HG02642 (cell line): ENCODE measurements around the gene RIT2.
"Not testable (repeated sequence)": the region's sequence is repeated elsewhere in the genome, so short reads cannot be mapped to it uniquely, and the experiment has no call there.

ENCODE experiments used
- ATAC-seq: cut with Tn5 transposase; IDR thresholded peaks from one replicate; pipeline ENCODE4 v1.9.1; 2021; ENCODE audit warnings: mild to moderate bottlenecking; ENCODE audit not compliant: unreplicated experiment, poor library complexity

RIT2 gene

DNA sequence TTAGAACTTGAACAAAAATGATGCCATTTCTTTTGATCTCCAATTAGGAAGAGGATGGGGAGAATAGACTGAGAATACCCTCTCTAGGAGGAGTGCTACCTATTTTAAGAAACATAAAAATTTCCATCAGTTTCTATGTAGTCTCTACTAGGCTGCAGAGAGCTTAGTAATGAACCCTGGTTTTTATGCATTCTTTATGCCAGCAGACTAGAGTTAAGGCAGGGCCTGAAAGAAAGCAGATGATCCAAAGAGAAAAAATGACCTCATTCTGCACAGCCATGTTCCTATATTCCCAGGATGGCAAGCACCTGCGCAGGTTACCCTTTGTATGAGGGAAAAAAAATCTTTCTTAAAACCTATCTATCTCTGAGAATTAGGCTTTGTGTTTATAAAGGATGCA is 254.9 kb downstream of the RIT2 start:
- no peak for ATAC-seq

DNA sequence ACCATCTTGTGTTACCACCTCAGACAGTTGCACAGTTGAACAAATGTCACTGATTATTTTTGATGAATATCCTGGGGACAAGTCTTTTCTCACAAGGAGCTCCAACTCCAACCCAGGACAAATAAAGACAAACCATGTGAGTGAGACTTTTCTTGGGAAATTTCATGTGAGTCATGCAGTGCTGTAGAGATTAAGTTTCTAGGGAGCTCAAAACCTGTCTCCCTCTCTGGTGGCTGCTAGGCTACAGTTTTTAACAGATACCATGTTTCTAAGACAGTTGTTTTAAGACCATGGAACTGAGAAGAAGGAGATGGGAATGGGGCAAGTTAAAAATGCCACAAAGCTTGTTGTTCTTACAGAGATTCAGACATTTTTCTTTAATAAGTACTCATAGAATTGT is 255.5 kb downstream of the RIT2 start:
- no peak for ATAC-seq

- no peak for ATAC-seq
Observed at GRCh38 chr18:42854558-42854957, 260.9 kb downstream of the RIT2 start.

GRCh38 chr18:42850174-42851083 is 265.1 kb downstream of the RIT2 start:
- ATAC-seq = no peak

- ATAC-seq = no peak
Observed at GRCh38 chr18:42839408-42839807, 276.1 kb downstream of the RIT2 start.

- no peak for ATAC-seq
Observed at GRCh38 chr18:42838546-42839145, 276.8 kb downstream of the RIT2 start.

GRCh38 chr18:42830936-42831335 is 284.5 kb downstream of the RIT2 start:
- no peak for ATAC-seq

DNA sequence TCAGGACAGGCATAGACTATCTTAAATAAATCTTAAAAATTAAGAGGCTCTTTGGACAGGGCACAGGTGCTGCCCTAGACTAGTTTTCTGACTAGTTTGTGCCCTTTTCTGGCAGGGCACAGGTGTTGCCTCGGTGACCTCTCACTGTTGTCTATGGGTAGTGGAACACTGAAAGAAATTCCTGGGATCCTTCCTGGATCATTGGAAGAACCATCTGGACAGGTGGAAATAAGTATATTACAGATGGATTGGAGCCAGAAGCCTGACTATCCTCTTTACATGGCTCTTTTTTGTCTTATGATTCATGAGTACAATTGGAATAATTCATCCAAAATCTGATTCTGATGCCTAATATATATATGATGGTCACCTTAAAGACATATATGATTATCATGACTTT is 286.6 kb downstream of the RIT2 start:
- no peak for ATAC-seq

DNA sequence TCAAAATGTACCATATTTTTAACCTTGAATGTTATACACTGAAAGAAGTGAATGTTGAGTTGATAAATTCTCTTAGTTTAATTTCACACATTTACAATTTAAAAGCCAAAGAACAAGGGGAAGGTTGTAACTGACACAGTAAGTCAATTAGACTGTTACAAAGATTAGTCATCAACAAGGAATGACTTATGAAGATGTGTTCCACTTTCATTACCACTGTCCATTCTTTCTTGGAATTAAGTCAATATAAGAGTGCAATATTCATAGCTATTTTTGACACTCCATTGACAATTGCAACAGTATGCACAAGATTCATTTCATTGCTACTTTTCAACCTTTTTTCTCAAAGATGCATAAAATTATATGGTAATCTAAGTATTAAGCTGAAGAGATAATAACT is 291.3 kb downstream of the RIT2 start:
- no peak for ATAC-seq

GRCh38 chr18:42822711-42823110 is 292.8 kb downstream of the RIT2 start:
- no peak for ATAC-seq

- ATAC-seq = no peak
Observed at GRCh38 chr18:42821492-42821891, 294.0 kb downstream of the RIT2 start.

GRCh38 chr18:42814618-42815017 is 300.9 kb downstream of the RIT2 start:
- no peak for ATAC-seq

- ATAC-seq = no peak
Observed at GRCh38 chr18:42814184-42814583, 301.3 kb downstream of the RIT2 start.

DNA sequence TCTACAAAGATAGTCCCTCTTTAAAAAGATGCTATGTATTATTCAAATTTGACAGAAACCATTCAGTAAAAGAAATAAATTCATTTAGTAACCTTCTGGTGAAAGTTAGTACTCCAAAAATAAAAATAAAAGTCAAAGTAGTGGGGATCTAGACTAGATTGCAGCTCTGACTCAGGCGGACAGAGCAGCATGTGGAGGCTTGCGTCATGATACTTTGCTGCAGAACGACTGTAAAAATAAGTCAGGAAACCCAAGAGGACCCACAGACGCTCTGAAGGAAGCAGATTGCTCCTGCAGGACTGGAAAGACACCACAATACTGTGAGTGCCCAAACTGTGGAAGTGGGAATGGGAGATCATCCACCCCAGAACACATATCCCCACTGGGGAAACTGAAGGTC is 301.9 kb downstream of the RIT2 start:
- no peak for ATAC-seq

DNA sequence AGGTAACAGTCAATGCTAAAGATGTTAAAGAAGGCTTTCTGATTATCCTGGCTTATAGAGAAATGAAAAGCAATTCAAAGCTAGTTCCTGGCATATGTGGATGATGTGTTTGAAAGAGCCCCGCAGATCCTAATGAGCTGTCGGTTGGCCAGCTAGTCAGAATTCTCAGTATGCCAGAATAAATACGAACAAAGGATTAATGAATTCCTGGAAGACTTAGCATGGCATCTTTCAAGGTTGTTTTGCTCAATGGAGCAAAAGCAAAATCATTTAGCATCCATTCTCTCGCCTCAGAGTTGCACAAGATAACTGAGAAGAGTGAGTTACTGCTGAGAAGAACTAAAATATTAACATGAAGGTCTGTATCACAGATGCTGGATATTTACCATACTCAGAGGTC is 307.6 kb downstream of the RIT2 start:
- ATAC-seq = no peak

DNA sequence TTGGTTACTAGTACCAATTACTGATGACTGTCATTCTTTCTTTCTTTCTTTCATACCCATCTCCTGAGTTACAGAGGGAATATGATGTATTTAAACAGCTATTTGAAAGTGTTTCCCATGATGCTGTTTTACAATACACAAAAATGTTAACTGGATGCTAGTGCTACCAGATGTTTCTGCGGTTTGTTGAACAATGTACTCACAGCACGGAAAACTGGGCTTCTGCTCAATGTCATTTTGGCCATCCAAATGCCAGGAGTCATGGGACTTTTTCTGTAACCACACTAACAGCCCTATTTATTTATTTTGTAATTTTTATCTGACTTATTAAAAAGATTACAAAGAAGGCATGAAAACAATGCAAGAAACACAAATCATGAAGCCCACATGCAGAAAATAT is 313.8 kb downstream of the RIT2 start:
- no peak for ATAC-seq

- no peak for ATAC-seq
Observed at GRCh38 chr18:42798606-42799170, 316.8 kb downstream of the RIT2 start.

DNA sequence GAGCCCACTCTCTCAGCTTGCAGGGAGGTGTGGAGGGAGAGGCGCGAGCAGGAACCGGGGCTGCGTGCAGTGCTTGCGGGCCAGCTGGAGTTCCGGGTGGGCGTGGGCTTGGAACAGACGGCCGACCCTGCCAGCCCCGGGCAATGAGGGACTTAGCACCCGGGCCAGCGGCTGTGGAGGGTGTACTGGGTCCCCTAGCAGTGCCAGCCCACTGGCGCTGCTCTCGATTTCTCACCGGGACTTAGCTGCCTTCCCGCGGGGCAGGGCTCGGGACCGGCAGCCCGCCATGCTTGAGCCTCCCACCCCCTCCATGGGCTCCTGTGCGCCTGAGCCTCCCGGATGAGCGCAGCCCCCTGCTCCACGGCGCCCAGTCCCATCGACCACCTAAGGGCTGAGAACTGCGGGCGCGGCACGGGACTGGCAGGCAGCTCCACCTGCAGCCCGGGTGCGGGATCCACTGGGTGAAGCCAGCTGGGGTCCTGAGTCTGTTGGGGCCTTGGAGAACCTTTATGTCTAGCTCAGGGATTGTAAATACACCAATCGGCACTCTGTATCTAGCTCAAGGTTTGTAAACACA is 320.2 kb downstream of the RIT2 start:
- not testable (repeated sequence) for ATAC-seq

GRCh38 chr18:42792731-42793130 is 322.8 kb downstream of the RIT2 start:
- no peak for ATAC-seq

GRCh38 chr18:42784632-42785031 is 330.9 kb downstream of the RIT2 start:
- ATAC-seq = no peak

DNA sequence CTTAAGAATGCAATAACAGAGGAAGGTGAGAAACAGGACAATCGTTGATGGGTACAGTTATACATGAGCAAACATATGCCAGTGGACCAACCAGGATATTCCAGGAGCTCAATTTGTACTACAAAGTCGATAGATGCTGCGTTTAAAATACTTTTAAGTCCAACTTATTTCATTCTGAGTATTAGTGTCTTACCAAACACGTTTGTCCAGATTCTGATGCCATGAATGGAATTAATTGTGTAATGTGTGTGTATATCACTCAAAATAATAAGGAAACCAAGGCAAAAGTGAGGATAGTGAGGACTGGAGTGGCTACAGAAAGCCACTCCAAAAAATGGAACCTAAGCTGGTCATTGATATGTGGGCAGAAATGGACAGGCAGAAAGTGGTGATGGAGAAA is 332.6 kb downstream of the RIT2 start:
- no peak for ATAC-seq
